Esophagus (tissue), 2 donors: ENCODE data around the gene HNRNPDL. TPM values are rescaled to one million over a fixed set of nuclear protein-coding genes. Genes with fewer than 3 reads are reported as not detected.

Source experiments
- H3K27ac ChIP-seq, 2 donors: one replicate each; pipeline ENCODE4 v1.5.1; 2013; ENCODE audit warnings: low read depth in 2 of 2, mild to moderate bottlenecking in 2 of 2, inconsistent platforms in 1 of 2, low read length in 1 of 2, moderate library complexity in 1 of 2
- H3K27me3 ChIP-seq, 2 donors: one replicate each; pipeline ENCODE4 v1.6.1; 2013; ENCODE audit warnings: low read length in 2 of 2, control low read depth in 1 of 2, mild to moderate bottlenecking in 1 of 2; ENCODE audit not compliant: insufficient read depth in 2 of 2, control insufficient read depth in 1 of 2
- H3K36me3 ChIP-seq, 2 donors: one replicate each; pipeline ENCODE4 v1.6.1; 2013; ENCODE audit warnings: low read length in 1 of 2; ENCODE audit not compliant: control insufficient read depth in 2 of 2, insufficient read depth in 2 of 2
- H3K4me1 ChIP-seq, 2 donors: one replicate each; pipeline ENCODE4 v1.6.1; 2013; ENCODE audit warnings: low read length in 1 of 2; ENCODE audit not compliant: control insufficient read depth in 2 of 2, insufficient read depth in 2 of 2
- H3K4me3 ChIP-seq, 2 donors: one replicate each; pipeline ENCODE4 v1.5.1; 2013; ENCODE audit warnings: low read length in 2 of 2, mild to moderate bottlenecking in 2 of 2, low read depth in 1 of 2, moderate library complexity in 1 of 2
- H3K9me3 ChIP-seq, 2 donors: one replicate each; pipeline ENCODE4 v1.6.1; 2013; ENCODE audit warnings: mild to moderate bottlenecking in 2 of 2, low read depth in 1 of 2, low read length in 1 of 2, moderate library complexity in 1 of 2; ENCODE audit not compliant: control insufficient read depth in 2 of 2, insufficient read depth in 1 of 2
- WGBS, 2 donors: extraction: QIAGEN DNeasy Blood & Tissue Kit; methylation state at CpG; one replicate each; pipeline ENCODE4 v1.1.7; 2013; 5-methylcytosine and 5-hydroxymethylcytosine counted together
- polyA plus RNA-seq, 2 donors: library from polyadenylated mRNA; stranded (reverse); fragments of 200-250 nt; gene quantifications; one replicate each; pipeline ENCODE4 v1.2.3, GENCODE V29; 2013
- donor health status: healthy with polysubstance abuse.
- donor health status: Bipolar disorder and iron deficiency.

The HNRNPDL gene
- polyA plus RNA-seq, 2 donors: 163 to 226 TPM

DNA sequence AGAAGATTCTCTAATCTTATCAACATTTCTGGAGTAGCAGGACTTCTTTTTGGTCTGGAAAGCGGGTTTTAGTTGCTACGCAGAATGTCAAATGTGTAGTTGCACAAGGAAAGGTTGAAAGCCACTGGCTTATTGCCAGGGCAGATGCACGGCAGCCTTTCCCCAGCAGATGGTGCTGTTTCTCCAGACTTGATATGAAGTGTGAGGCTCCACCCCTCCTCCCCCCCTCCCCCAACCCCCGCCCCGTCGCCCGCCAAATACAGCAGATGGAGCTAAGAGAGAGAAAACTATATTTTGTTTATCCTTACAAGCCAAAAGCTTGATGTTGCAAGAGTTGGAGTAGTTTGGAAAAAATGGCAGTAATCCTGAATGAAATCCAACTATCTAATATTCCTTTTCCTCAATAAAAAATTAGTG is 32.2 kb upstream of the HNRNPDL start:
- no peak overlapping the region for H3K4me3 ChIP-seq
- WGBS, 2 donors: 8% methylated on average over 7 of the region's 7 CpGs
- no peaks in the 10 kb centered on the region for H3K4me1 ChIP-seq
- H3K9me3 ChIP-seq: no peaks in the 10 kb centered on the region
- H3K36me3 ChIP-seq: peaks cover 4 to 9% of the 10 kb centered on the region in 2 donors
- H3K27me3 ChIP-seq: no peaks in the 10 kb centered on the region
- H3K27ac ChIP-seq: no peak overlapping the region

GRCh38 chr4:82461710-82462109 is 31.4 kb upstream of the HNRNPDL start:
- Histone ChIP-seq H3K27me3 (no peaks in the 10 kb centered on the region), H3K4me1 (no peaks in the 10 kb centered on the region), H3K4me3 (no peak overlapping the region), H3K27ac (no peak overlapping the region), H3K36me3 (peaks cover 4 to 13% of the 10 kb centered on the region in 2 donors), H3K9me3 (no peaks in the 10 kb centered on the region)
- 88% methylated on average over 2 of the region's 2 CpGs for WGBS, 2 donors

GRCh38 chr4:82458729-82459128 is 28.5 kb upstream of the HNRNPDL start:
- Histone ChIP-seq H3K27me3 (no peaks in the 10 kb centered on the region), H3K4me1 (no peaks in the 10 kb centered on the region), H3K36me3 (peaks cover 7 to 13% of the 10 kb centered on the region in 2 donors), H3K9me3 (no peaks in the 10 kb centered on the region), H3K4me3 (no peak overlapping the region), H3K27ac (no peak overlapping the region)
- WGBS, 2 donors: 83 to 92% methylated on average over 2 of the region's 2 CpGs

- Histone ChIP-seq H3K27me3 (no peaks in the 10 kb centered on the region), H3K36me3 (peaks cover 7 to 16% of the 10 kb centered on the region in 2 donors), H3K4me3 (no peak overlapping the region), H3K27ac (no peak overlapping the region), H3K4me1 (no peaks in the 10 kb centered on the region), H3K9me3 (no peaks in the 10 kb centered on the region)
- WGBS, 2 donors: 87 to 95% methylated on average over 7 of the region's 7 CpGs
These were observed 27.0 kb upstream of the HNRNPDL start for GRCh38 chr4:82457266-82457665.

- peaks cover 6 to 13% of the 10 kb centered on the region in 2 donors for H3K36me3 ChIP-seq
These were observed 21.8 kb upstream of the HNRNPDL start for GRCh38 chr4:82452026-82452425.

DNA sequence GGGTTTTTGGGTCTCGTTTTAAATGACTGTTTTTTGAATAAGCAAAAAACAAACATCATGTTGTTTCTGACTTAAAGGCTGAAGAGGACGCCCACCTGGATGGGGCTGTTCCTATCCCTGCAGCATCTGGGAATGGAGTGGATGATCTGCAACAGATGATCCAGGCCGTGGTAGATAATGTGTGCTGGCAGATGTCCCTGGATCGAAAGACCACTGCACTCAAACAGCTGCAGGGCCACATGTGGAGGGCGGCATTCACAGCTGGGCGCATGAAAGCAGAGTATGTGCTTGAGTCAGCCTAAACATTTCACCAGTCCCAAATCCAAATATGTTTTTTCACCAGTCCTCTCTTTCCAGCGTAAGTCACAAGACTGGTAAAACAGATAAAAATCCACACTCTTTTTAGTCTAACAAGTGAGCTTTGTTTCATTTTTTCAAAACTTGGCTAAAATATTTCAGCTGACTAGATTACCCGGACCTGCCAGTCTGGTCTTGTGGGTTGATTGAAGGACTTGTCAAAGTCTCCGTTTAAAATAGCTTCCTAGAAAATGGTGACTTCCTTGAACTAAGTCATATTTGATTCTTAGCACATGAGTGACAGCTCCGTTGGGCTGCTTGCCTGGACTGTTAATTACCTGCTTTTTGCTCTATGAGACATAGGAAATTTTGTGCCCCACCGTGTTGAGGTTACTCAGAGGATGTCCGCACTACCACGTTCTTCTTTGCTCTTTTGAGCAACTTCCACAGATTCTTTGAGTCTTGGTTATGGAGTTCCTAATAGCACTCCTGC is 20.9 kb upstream of the HNRNPDL start:
- Histone ChIP-seq H3K4me1 (no peaks in the 10 kb centered on the region), H3K27me3 (no peaks in the 10 kb centered on the region), H3K9me3 (no peaks in the 10 kb centered on the region), H3K36me3 (peaks cover 6 to 13% of the 10 kb centered on the region in 2 donors), H3K27ac (no peak overlapping the region), H3K4me3 (no peak overlapping the region)
- WGBS, 2 donors: 77 to 78% methylated on average over 13 of the region's 13 CpGs

More at GRCh38 chr4:82452026-82452425, 21.8 kb upstream of the HNRNPDL start:
- H3K4me3 ChIP-seq: no peak overlapping the region
- no peak overlapping the region for H3K27ac ChIP-seq
- H3K4me1 ChIP-seq: no peaks in the 10 kb centered on the region
- H3K27me3 ChIP-seq: no peaks in the 10 kb centered on the region
- WGBS, 2 donors: 96 to 97% methylated on average over 7 of the region's 7 CpGs
- no peaks in the 10 kb centered on the region for H3K9me3 ChIP-seq

DNA sequence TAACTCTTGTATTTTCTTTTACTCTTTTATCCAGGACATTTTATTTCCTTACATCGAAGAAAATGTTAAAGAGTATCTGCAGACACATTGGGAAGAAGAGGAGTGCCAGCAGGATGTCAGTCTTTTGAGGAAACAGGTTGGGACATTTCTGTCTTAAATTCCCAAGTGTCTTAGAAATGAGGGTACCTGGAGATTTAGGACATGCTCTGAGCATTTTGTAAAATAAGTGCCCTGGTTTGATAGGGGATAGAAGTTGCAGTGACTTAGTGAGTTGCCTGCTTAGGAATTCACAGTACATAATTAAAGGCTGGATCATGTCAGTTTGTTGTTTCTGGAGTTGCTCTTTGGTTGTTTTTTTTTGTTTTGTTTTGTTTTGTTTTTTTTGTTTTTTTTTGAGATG is 17.6 kb upstream of the HNRNPDL start:
- no peaks in the 10 kb centered on the region for H3K9me3 ChIP-seq
- no peaks in the 10 kb centered on the region for H3K27me3 ChIP-seq
- H3K27ac ChIP-seq: no peak overlapping the region
- H3K4me3 ChIP-seq: no peak overlapping the region
- no peaks in the 10 kb centered on the region for H3K4me1 ChIP-seq
- H3K36me3 ChIP-seq: peaks cover 3 to 13% of the 10 kb centered on the region in 2 donors
- WGBS, 2 donors: 90 to 94% methylated on average over 1 of the region's 1 CpG

GRCh38 chr4:82439088-82439487 is 8.8 kb upstream of the HNRNPDL start:
- Histone ChIP-seq H3K4me3 (no peak overlapping the region), H3K27me3 (no peaks in the 10 kb centered on the region), H3K36me3 (no peaks in the 10 kb centered on the region), H3K9me3 (no peaks in the 10 kb centered on the region), H3K4me1 (peaks cover 0 to 5% of the 10 kb centered on the region in 2 donors), H3K27ac (no peak overlapping the region)
- 79 to 91% methylated on average over 2 of the region's 2 CpGs for WGBS, 2 donors

- H3K27ac ChIP-seq: peak overlapping the region in 1 of 2 donors; percentile 15
- H3K27me3 ChIP-seq: no peaks in the 10 kb centered on the region
- H3K9me3 ChIP-seq: no peaks in the 10 kb centered on the region
- WGBS, 2 donors: 58 to 66% methylated on average over 4 of the region's 4 CpGs
- no peaks in the 10 kb centered on the region for H3K36me3 ChIP-seq
- H3K4me1 ChIP-seq: peaks cover 0 to 5% of the 10 kb centered on the region in 2 donors
- H3K4me3 ChIP-seq: no peak overlapping the region
These were observed 7.2 kb upstream of the HNRNPDL start for GRCh38 chr4:82437285-82438005.
